HAP-1 (cell line): Measurements from ENCODE around the gene UVSSA.
"Not testable (repeated sequence)": the region's sequence is repeated elsewhere in the genome, so short reads cannot be mapped to it uniquely, and the experiment has no call there.

Source experiments
- DNase-seq, 2 experiments: peaks; one replicate each; pipeline ENCODE4 v3.0.0-alpha.2; 2016 to 2020; ENCODE audit warnings: low spot score in 2 of 2
- H3K27me3 ChIP-seq: fragments of 250-450 bp; sonication (Bioruptor Pico); 2 replicates; pipeline ENCODE4 v1.5.1; 2020; ENCODE audit warnings: low read depth, mild to moderate bottlenecking, moderate library complexity
- H3K36me3 ChIP-seq: fragments of 250-450 bp; sonication (Bioruptor Pico); replicated peaks from 2 replicates; pipeline ENCODE4 v1.5.1; 2020; ENCODE audit warnings: mild to moderate bottlenecking
- H3K4me1 ChIP-seq: fragments of 250-450 bp; sonication (Bioruptor Pico); 2 replicates; pipeline ENCODE4 v1.5.1; 2020; ENCODE audit warnings: mild to moderate bottlenecking
- H3K4me3 ChIP-seq: fragments of 250-450 bp; sonication (Bioruptor Pico); 2 replicates; pipeline ENCODE4 v1.5.1; 2020; ENCODE audit warnings: mild to moderate bottlenecking, moderate library complexity
- H3K9me3 ChIP-seq: fragments of 250-450 bp; sonication (Bioruptor Pico); 2 replicates; pipeline ENCODE4 v1.5.1; 2020; ENCODE audit warnings: mild to moderate bottlenecking, moderate library complexity
- in situ Hi-C: fragments of 300-500 bp; cut with MboI; formaldehyde crosslinking; loops from 3 replicates; pipeline ENCODE4 v1.14.3; 2020; ENCODE audit warnings: low sequenced_read_pairs, inconsistent platforms, mixed read lengths

UVSSA gene

GRCh38 chr4:1364748-1365147 is 17.7 kb downstream of the UVSSA start:
- Histone ChIP-seq H3K4me1 (peaks cover 10% of the 10 kb centered on the region), H3K36me3 (no peaks in the 10 kb centered on the region), H3K9me3 (no peaks in the 10 kb centered on the region), H3K27me3 (no peaks in the 10 kb centered on the region), H3K4me3 (no peak overlapping the region)
- in situ Hi-C loops = loop anchor here (25.0 kb wide), 1 partner anchor 273 kb away; no protein-coding TSS in a partner anchor
- DNase-seq = no peak

DNA sequence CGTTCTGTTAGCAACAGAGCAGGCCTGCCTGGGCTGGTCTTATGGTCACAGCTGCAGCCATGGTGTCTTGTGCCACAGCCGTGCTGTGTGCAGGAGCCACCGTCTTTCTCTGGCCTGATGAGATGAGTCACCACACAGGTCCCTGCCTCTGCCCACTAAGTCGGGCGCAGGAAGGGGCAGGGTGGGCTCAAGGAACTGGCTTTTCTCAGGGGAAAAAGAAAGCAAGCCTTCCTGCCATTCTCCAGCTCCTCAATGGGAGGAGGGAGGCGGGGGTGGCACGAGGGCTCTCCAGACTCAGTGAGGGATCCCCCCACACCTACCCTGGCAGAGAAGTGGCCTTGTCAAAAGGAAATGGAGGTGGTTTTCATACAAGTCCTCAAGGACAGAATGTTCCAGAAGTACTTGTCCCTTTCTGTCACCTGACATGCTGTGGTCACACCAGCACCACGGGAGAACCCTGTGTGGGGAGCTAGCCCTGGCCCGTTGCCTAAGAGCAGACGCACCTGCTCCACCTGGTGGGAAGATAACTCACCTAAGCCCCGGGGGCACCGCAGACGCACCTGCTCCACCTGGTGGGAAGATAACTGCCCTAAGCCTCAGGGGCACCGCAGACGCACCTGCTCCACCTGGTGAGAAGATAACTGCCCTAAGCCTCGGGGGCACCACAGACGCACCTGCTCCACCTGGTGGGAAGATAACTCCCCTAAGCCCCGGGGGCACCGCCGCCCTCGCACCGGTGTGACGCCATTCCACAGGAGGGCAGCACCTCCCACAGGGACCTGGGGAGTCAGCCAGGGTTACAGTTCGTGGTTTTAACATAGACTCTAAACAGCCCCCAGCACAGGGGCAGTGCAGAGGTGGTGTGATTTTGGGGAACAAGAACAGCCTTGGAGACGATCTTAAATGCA is 18.5 kb downstream of the UVSSA start:
- no peak for DNase-seq
- H3K36me3 ChIP-seq = no peaks in the 10 kb centered on the region
- H3K9me3 ChIP-seq = no peaks in the 10 kb centered on the region
- no peak overlapping the region for H3K4me3 ChIP-seq
- in situ Hi-C loops = loop anchor here (25.0 kb wide), 1 partner anchor 272 kb away; no protein-coding TSS in a partner anchor
- no peaks in the 10 kb centered on the region for H3K27me3 ChIP-seq
- peaks cover 12% of the 10 kb centered on the region for H3K4me1 ChIP-seq

DNA sequence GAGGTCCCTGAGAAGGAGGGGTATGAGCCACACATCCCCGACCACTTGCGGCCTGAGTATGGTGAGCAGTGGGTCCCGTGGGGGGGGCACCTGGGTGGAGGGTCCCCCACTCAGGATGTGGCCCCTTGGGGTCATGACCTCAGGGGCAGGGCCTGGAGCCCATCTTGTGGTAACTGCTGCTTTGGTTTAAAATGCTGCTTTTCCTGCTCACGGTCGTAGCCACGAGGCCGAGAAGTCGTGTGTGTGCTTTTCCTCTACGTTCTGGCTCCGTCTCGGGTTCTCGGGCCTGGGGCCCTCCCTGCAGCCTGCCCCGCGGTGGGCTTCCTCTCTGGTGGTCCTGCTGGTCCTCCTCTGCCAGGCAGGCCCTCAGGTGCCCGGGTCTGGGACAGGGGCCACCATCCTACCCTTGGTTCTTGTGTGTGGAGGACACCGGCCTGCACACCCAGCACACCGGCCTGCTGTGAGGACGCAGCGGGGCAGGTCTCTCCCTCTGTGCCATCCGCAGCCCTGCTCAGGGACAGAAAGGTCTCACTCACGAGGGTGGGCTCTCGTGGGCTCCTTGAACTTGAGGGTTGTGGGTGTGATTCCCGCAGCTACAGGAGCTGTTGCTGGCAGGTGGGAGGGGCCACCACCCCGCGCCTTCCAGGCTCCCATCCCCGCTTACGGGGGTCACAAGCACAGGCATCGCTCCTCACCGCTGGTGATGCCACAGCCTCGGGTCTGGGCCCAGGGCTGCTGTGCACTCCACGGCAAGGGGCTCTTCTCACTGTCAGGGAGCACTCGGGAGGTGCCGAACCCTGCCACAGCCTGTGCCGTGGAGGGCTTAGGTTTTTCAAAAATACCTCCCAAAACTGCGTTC is 19.6 kb downstream of the UVSSA start:
- no peaks in the 10 kb centered on the region for H3K36me3 ChIP-seq
- H3K4me3 ChIP-seq = no peak overlapping the region

GRCh38 chr4:1367230-1367935 is 20.4 kb downstream of the UVSSA start:
- in situ Hi-C loops = loop anchor here (25.0 kb wide), 1 partner anchor 270 kb away; no protein-coding TSS in a partner anchor
- no peaks in the 10 kb centered on the region for H3K27me3 ChIP-seq
- DNase-seq = no peak
- peaks cover 12% of the 10 kb centered on the region for H3K4me1 ChIP-seq
- no peaks in the 10 kb centered on the region for H3K36me3 ChIP-seq
- no peaks in the 10 kb centered on the region for H3K9me3 ChIP-seq
- no peak overlapping the region for H3K4me3 ChIP-seq

More for the DNA sequence above, 19.6 kb downstream of the UVSSA start:
- Histone ChIP-seq H3K9me3 (no peaks in the 10 kb centered on the region), H3K4me1 (peaks cover 12% of the 10 kb centered on the region), H3K27me3 (no peaks in the 10 kb centered on the region)
- DNase-seq = no peak
- in situ Hi-C loops = loop anchor here (25.0 kb wide), 1 partner anchor 271 kb away; no protein-coding TSS in a partner anchor

DNA sequence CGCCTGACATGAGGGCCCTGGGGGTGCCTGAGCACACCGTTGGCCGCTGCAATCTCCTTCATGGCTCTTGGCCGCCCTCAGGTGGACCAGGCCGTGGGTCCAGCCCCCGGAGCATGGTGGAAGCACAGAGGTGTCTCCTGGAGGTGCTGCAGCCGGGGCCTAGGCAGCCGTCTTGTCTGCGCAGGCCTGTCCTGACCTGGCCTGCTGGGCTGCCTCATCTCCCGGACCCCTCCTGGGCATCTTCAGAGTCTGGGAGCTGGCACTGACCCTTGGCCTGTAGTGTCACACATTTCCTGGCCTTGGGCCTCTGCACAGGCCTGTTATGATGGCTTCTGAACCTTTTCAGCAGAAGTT is 20.9 kb downstream of the UVSSA start:
- Histone ChIP-seq H3K9me3 (no peaks in the 10 kb centered on the region), H3K4me3 (no peak overlapping the region), H3K27me3 (no peaks in the 10 kb centered on the region), H3K4me1 (peaks cover 12% of the 10 kb centered on the region), H3K36me3 (no peaks in the 10 kb centered on the region)
- in situ Hi-C loops = loop anchor here (25.0 kb wide), 1 partner anchor 269 kb away; no protein-coding TSS in a partner anchor
- no peak for DNase-seq

- Histone ChIP-seq H3K9me3 (no peaks in the 10 kb centered on the region; the same call in 1 of the 2 replicates), H3K27me3 (no peaks in the 10 kb centered on the region), H3K36me3 (no peaks in the 10 kb centered on the region), H3K4me3 (no peak overlapping the region), H3K4me1 (peaks cover 12% of the 10 kb centered on the region)
- in situ Hi-C loops = loop anchor here (25.0 kb wide), 1 partner anchor 269 kb away; no protein-coding TSS in a partner anchor
- peak in 1 of 2 experiments; percentile 57 for DNase-seq
These were observed 21.5 kb downstream of the UVSSA start for GRCh38 chr4:1368421-1369090.

DNA sequence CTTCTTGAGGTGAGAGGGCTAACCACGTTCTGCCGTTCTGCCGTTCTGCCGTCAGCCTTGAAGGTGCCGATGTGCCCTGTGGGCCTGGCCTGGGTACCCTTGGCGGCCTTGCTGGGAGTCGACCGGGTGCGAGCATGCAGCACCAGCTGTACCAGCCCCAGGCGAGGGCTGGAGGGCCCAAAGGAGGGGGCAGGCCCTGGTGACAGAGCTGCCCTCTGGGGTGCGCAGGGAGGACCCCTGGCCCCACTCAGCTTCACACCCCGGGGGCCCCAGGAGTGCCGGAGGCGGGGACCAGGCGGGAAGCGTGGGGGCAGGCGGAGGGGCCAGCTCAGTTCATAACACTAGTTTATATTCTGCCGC is 22.1 kb downstream of the UVSSA start:
- Histone ChIP-seq H3K9me3 (no peaks in the 10 kb centered on the region; the same call in 1 of the 2 replicates), H3K4me1 (peaks cover 12% of the 10 kb centered on the region), H3K4me3 (no peak overlapping the region), H3K27me3 (no peaks in the 10 kb centered on the region), H3K36me3 (no peaks in the 10 kb centered on the region)
- DNase-seq = no peak
- in situ Hi-C loops = loop anchor here (25.0 kb wide), 1 partner anchor 268 kb away; no protein-coding TSS in a partner anchor

GRCh38 chr4:1369479-1370079 is 22.6 kb downstream of the UVSSA start:
- Histone ChIP-seq H3K36me3 (no peaks in the 10 kb centered on the region), H3K27me3 (no peaks in the 10 kb centered on the region), H3K4me1 (peaks cover 12% of the 10 kb centered on the region), H3K4me3 (no peak overlapping the region), H3K9me3 (no peaks in the 10 kb centered on the region; the same call in 1 of the 2 replicates)
- DNase-seq = peak; percentile 53 to 70
- in situ Hi-C loops = loop anchor here (25.0 kb wide), 1 partner anchor 268 kb away; no protein-coding TSS in a partner anchor

DNA sequence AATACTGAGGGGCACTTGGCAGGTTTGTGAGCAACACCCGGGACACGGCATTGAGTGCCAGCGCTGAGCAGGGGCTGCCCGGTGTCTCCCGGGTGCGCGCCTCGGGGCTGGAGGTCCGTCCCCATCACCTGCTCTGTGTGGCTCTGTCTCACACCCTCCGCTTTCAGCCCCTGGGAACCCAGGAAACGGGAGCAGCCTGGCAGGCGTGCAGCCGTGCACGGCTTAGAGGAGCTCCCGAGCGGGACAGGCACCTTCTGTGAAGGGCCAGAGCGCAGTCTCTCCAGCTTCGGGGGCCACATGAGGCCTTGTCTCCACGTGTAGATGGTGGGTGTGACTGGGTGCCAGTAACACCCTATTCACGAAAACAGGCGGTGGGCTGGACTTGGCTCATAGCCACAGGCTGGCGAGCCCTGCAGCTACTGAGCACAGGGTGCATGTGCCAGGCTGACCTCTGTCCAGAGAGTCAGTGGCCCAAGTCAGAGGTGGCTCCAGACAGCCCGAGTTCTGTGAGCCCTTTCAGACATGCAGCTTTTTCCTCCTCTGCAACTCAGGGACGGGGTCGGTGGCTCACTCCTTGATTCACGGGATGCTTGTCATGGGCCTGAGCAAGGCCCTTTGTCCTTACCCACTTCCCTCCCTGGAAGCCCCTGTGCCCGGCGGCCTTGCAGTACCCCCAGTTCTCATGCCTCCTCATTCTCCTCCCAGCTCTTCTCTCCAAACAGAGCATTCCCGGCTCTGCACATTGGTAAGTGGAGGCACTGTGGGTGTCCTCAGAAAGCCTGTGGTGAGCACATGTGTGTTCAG is 23.5 kb downstream of the UVSSA start:
- no peak for DNase-seq
- Histone ChIP-seq H3K9me3 (no peaks in the 10 kb centered on the region; the same call in 1 of the 2 replicates), H3K4me1 (peaks cover 12% of the 10 kb centered on the region), H3K36me3 (no peaks in the 10 kb centered on the region), H3K27me3 (no peaks in the 10 kb centered on the region), H3K4me3 (no peak overlapping the region)
- in situ Hi-C loops = loop anchor here (25.0 kb wide), 1 partner anchor 267 kb away; no protein-coding TSS in a partner anchor

GRCh38 chr4:1371176-1372165 is 24.5 kb downstream of the UVSSA start:
- in situ Hi-C loops = loop anchor here (25.0 kb wide), 1 partner anchor 266 kb away; no protein-coding TSS in a partner anchor
- H3K9me3 ChIP-seq = no peaks in the 10 kb centered on the region; the same call in 1 of the 2 replicates

GRCh38 chr4:1372576-1372975 is 25.6 kb downstream of the UVSSA start:
- not testable (repeated sequence) for DNase-seq, H3K9me3 ChIP-seq, H3K36me3 ChIP-seq, H3K4me3 ChIP-seq, H3K27me3 ChIP-seq
- peaks cover 12% of the 10 kb centered on the region for H3K4me1 ChIP-seq
- in situ Hi-C loops = loop anchor here (25.0 kb wide), 1 partner anchor 265 kb away; no protein-coding TSS in a partner anchor

More at GRCh38 chr4:1371176-1372165, 24.5 kb downstream of the UVSSA start:
- H3K4me1 ChIP-seq = peaks cover 12% of the 10 kb centered on the region
- DNase-seq = no peak
- H3K36me3 ChIP-seq = no peaks in the 10 kb centered on the region
- no peaks in the 10 kb centered on the region for H3K27me3 ChIP-seq
- H3K4me3 ChIP-seq = no peak overlapping the region
